Fibroblast of lung (primary cell): ENCODE data around the gene ZP2. TPM values are rescaled to one million over a fixed set of nuclear protein-coding genes. Genes with fewer than 3 reads are reported as not detected.

Experiments used
- DNase-seq, 2 donors: peaks; one replicate each; pipeline versions ENCODE4 v3.0.0 to v3.0.0-alpha.2; 2010; ENCODE audit warnings: low read depth in 2 of 2
- H2AFZ ChIP-seq: 2 replicates; pipeline ENCODE4 v1.5.1; 2012; ENCODE audit warnings: low read length, control low read depth, inconsistent platforms
- H3K27ac ChIP-seq: 2 replicates; pipeline ENCODE4 v1.5.1; 2011; ENCODE audit warnings: low read length, control low read depth; ENCODE audit not compliant: insufficient read depth
- H3K27me3 ChIP-seq: 2 replicates; pipeline ENCODE4 v1.5.1; 2011; ENCODE audit warnings: mild to moderate bottlenecking, low read length; ENCODE audit not compliant: control insufficient read depth, insufficient read depth
- H3K36me3 ChIP-seq: 2 replicates; pipeline ENCODE4 v1.5.1; 2011; ENCODE audit warnings: low read length; ENCODE audit not compliant: control insufficient read depth, insufficient read depth
- H3K4me1 ChIP-seq: 2 replicates; pipeline ENCODE4 v1.5.1; 2011; ENCODE audit warnings: low read length; ENCODE audit not compliant: control insufficient read depth, insufficient read depth; ENCODE audit errors: extremely low read depth
- H3K4me2 ChIP-seq: 2 replicates; pipeline ENCODE4 v1.5.1; 2011; ENCODE audit warnings: low read length, control low read depth; ENCODE audit not compliant: insufficient read depth; ENCODE audit errors: extremely low read depth
- H3K4me3 ChIP-seq, 4 experiments: fragments of 200-600 bp in 1 of 4; sonication (generic) in 1 of 4; replicated peaks in 1 of 4; 2 replicates each; pipeline ENCODE4 v1.5.1; 2011 to 2016; ENCODE audit warnings: low read length in 4 of 4, low read depth in 3 of 4, mild to moderate bottlenecking in 3 of 4, control low read depth in 2 of 4, inconsistent platforms in 1 of 4, mixed read lengths in 1 of 4; ENCODE audit not compliant: insufficient read depth in 1 of 4; ENCODE audit errors: control extremely low read depth in 1 of 4
- H3K79me2 ChIP-seq: 2 replicates; pipeline ENCODE4 v1.5.1; 2012; ENCODE audit warnings: mild to moderate bottlenecking, low read length, inconsistent platforms; ENCODE audit not compliant: control insufficient read depth, insufficient read depth
- H3K9ac ChIP-seq: 2 replicates; pipeline ENCODE4 v1.5.1; 2011; ENCODE audit warnings: mild to moderate bottlenecking, low read length, control low read depth; ENCODE audit not compliant: insufficient read depth
- H3K9me3 ChIP-seq: 2 replicates; pipeline ENCODE4 v1.5.1; 2012; ENCODE audit warnings: low read depth, low read length; ENCODE audit not compliant: control insufficient read depth, insufficient read depth
- H4K20me1 ChIP-seq: 2 replicates; pipeline ENCODE4 v1.5.1; 2011; ENCODE audit warnings: low read length; ENCODE audit not compliant: control insufficient read depth, insufficient read depth; ENCODE audit errors: extremely low read depth
- CTCF ChIP-seq, 2 donors: IDR thresholded peaks in 1 of 2; conservative IDR thresholded peaks in 1 of 2; 1 replicate in 1 of 2; 2 replicates in 1 of 2; pipeline ENCODE4 v1.5.1; 2011 to 2012; ENCODE audit warnings: low read length in 2 of 2, control low read depth in 1 of 2, inconsistent platforms in 1 of 2, low read depth in 1 of 2, mild to moderate bottlenecking in 1 of 2
- EZH2 ChIP-seq: IDR thresholded peaks from 2 replicates; pipeline ENCODE4 v1.5.1; 2012; ENCODE audit warnings: low read length, control low read depth, mild to moderate bottlenecking; ENCODE audit errors: missing control alignments
- polyA plus RNA-seq, 2 donors: library from polyadenylated mRNA; depleted of rRNA in 1 of 2; stranded (reverse) in 1 of 2; unstranded in 1 of 2; fragments of >200 nt; gene quantifications; 2 replicates each; pipeline ENCODE4 v1.2.1, GENCODE V29; 2011 to 2012; ENCODE audit warnings: missing spikeins in 1 of 2
- total RNA-seq: library from RNA; depleted of rRNA; stranded (reverse); fragments of >200 nt; gene quantifications from 2 replicates; pipeline ENCODE4 v1.2.1, GENCODE V29; 2014

ZP2 gene
- total and polyA plus RNA-seq, 2 donors (not counting 1 experiment from before 2014, with no cell fraction given): not detected

- no peak for DNase-seq
- Histone ChIP-seq H4K20me1 (no peaks in the 10 kb centered on the region), H3K9ac (no peak overlapping the region), H3K4me1 (no peaks in the 10 kb centered on the region), H3K4me3 (no peak overlapping the region), H3K27me3 (peaks cover 14% of the 10 kb centered on the region), H2AFZ (no peak overlapping the region), H3K36me3 (no peaks in the 10 kb centered on the region), H3K9me3 (no peaks in the 10 kb centered on the region), H3K79me2 (no peaks in the 10 kb centered on the region), H3K27ac (no peak overlapping the region), H3K4me2 (no peak overlapping the region)
- TF ChIP-seq EZH2: no peak
- no peak for TF ChIP-seq CTCF (conservative IDR thresholded peaks at IDR 0.05 in 1 of 2, IDR thresholded peaks at IDR 0.05 in 1 of 2; ENCODE audit: low read depth in 1 of 2, low read length in 2 of 2)
Measured at GRCh38 chr16:21206550-21206949, 4.8 kb downstream of the ZP2 start.

- Histone ChIP-seq H3K9me3 (no peaks in the 10 kb centered on the region), H3K4me3 (no peak overlapping the region), H3K4me1 (no peaks in the 10 kb centered on the region), H3K27me3 (peaks cover 20% of the 10 kb centered on the region), H3K36me3 (no peaks in the 10 kb centered on the region), H3K4me2 (no peak overlapping the region), H3K79me2 (no peaks in the 10 kb centered on the region), H4K20me1 (no peaks in the 10 kb centered on the region), H2AFZ (no peak overlapping the region), H3K9ac (no peak overlapping the region), H3K27ac (no peak overlapping the region)
- TF ChIP-seq CTCF (conservative IDR thresholded peaks at IDR 0.05 in 1 of 2, IDR thresholded peaks at IDR 0.05 in 1 of 2; ENCODE audit: low read depth in 1 of 2, low read length in 2 of 2) (no peak), EZH2 (no peak)
- no peak for DNase-seq
Measured at GRCh38 chr16:21205303-21205702, 6.1 kb downstream of the ZP2 start.

- no peak overlapping the region for H3K27ac ChIP-seq
- no peak for TF ChIP-seq EZH2
- TF ChIP-seq CTCF (conservative IDR thresholded peaks at IDR 0.05 in 1 of 2, IDR thresholded peaks at IDR 0.05 in 1 of 2; ENCODE audit: low read depth in 1 of 2, low read length in 2 of 2): no peak
- no peak overlapping the region for H3K4me2 ChIP-seq
- H3K9me3 ChIP-seq: no peaks in the 10 kb centered on the region
- H3K27me3 ChIP-seq: peaks cover 19% of the 10 kb centered on the region
- H3K4me1 ChIP-seq: no peaks in the 10 kb centered on the region
- no peaks in the 10 kb centered on the region for H3K79me2 ChIP-seq
- no peaks in the 10 kb centered on the region for H3K36me3 ChIP-seq
- H4K20me1 ChIP-seq: no peaks in the 10 kb centered on the region
- H3K9ac ChIP-seq: no peak overlapping the region
- H2AFZ ChIP-seq: no peak overlapping the region
- H3K4me3 ChIP-seq: no peak overlapping the region
- no peak for DNase-seq
Measured at GRCh38 chr16:21203155-21203797, 8.1 kb downstream of the ZP2 start.
